ENCODE data around the gene SFTPD.

The SFTPD gene

DNA sequence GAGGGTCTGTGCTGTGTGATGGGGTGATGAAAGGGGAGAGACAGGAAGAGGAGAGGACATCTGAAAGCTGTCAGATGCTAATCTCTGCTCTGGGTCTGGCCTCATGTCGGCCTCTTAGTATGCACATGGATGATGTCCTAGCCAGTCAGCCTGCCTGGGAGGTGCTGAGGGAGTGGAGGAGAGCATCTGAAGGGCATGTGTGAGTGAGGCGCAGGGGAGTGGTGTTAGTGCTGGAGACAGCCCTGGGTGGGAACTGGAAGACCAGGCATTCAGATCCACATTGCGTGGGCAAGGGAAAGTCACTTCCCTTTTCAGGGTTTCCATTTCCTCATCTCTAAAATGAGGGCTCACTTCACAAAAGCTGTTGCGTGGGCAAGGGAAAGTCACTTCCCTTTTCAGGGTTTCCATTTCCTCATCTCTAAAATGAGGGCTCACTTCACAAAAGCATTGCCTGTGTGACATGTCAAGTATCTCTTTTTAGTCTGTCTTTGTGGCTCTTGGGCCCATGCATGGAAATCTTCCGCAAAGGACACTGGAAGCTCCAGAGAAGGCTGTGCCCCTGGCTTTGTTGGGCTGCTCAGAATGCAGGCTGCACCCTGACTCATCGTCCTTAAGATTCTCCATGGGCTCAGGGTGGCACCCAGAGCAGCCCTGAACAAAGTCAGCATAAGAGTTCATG, 10.0 kb downstream of the SFTPD start:
- no peaks in the 10 kb centered on the region for H3K9me3 Mint-ChIP-seq
- no peaks in the 10 kb centered on the region for H3K36me3 Mint-ChIP-seq (ENCODE audit: low read depth)

DNA sequence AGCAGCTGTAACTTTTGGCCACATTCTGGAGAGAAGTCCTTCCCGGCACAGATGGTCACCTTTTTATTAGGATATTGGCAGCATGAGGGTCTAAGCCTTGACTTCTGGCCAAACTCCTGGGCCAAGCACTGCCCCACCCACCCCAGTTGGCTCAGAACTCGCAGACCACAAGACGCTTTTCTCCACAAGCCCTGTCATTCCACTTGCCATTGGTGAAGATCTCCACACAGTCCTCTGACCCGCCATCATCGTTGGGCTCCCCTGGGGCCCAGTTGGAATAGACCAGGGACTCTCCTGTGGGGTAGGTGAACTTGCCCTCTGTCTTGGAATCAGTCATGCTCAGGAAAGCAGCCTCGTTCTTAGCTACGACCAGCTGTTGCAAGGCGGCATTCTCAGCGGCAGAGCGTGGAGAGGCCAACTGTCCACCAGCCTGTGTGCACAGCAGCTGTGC, 11.2 kb downstream of the SFTPD start:
- Mint-ChIP-seq H3K36me3 (ENCODE audit: low read depth) (no peaks in the 10 kb centered on the region), H3K9me3 (no peaks in the 10 kb centered on the region), H3K27ac (peak overlapping the region; percentile 61 to 90 (median 70)), H3K4me1 (peaks cover 37% of the 10 kb centered on the region), H3K27me3 (ENCODE audit: low read depth) (no peaks in the 10 kb centered on the region), H3K4me3 (peak overlapping the region in 1 of 3 experiments; percentile 16)
- TF ChIP-seq, protein P1, sequence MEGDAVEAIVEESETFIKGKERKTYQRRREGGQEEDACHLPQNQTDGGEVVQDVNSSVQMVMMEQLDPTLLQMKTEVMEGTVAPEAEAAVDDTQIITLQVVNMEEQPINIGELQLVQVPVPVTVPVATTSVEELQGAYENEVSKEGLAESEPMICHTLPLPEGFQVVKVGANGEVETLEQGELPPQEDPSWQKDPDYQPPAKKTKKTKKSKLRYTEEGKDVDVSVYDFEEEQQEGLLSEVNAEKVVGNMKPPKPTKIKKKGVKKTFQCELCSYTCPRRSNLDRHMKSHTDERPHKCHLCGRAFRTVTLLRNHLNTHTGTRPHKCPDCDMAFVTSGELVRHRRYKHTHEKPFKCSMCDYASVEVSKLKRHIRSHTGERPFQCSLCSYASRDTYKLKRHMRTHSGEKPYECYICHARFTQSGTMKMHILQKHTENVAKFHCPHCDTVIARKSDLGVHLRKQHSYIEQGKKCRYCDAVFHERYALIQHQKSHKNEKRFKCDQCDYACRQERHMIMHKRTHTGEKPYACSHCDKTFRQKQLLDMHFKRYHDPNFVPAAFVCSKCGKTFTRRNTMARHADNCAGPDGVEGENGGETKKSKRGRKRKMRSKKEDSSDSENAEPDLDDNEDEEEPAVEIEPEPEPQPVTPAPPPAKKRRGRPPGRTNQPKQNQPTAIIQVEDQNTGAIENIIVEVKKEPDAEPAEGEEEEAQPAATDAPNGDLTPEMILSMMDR (IDR thresholded peaks at IDR 0.05; ENCODE audit: unreplicated experiment in 3 of 3), result no peak

More for the DNA sequence above, 10.0 kb downstream of the SFTPD start:
- no peaks in the 10 kb centered on the region for H3K27me3 Mint-ChIP-seq (ENCODE audit: low read depth)
- H3K4me1 Mint-ChIP-seq, result peaks cover 37% of the 10 kb centered on the region
- TF ChIP-seq, protein P1 (IDR thresholded peaks at IDR 0.05; ENCODE audit: unreplicated experiment in 3 of 3), result no peak
- no peak overlapping the region for H3K4me3 Mint-ChIP-seq
- peak overlapping the region in 1 of 3 experiments; percentile 70 for H3K27ac Mint-ChIP-seq

DNA sequence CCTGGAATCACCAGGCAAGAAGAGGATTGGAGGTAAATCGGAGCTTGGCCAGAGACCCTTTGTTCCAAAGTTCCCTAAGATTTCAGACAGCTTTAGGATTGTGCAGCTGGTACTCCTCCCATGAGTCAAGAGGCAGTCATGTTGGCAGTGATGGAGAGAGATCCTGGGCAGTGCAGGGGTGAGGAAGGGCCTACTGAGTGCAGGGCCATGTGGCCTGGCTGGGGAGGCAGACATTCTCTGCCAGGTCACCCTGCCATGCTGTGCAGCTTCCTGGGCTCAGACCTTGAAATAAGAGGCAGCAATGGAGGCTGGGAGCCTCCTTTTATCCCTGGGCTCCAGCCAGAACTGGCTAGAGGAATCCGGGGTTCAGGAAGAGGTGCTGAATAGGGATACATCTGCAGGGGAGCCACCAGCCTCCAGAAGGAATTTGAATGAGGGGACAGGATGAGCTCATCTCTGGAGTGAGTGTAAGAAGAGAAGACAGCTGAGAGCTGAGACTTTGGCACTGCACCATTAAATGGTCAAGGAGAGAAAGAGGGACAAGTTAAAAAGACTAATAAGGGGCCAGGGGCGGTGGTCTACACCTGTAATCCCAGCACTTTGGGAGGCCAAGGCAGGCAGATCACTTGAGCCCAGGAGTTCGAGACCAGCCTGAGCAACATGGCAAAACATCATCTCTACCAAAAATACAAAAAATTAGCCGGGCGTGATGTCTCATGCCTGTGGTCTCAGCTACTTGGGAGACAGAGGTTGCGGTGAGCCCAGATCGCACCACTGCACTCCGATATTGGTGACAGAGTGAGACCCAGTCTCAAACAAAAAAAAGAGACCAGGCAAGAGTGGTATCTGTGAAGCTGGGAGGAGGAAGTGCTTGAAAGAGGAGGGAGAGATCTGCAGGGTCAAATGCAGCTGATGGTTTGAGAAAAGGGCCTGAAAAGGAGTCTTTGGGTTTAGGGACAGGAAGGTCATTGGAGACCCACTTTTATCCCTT, 12.0 kb downstream of the SFTPD start:
- Mint-ChIP-seq H3K4me1 (peaks cover 37% of the 10 kb centered on the region), H3K27ac (peak overlapping the region in 2 of 3 experiments; percentile 70 to 90), H3K27me3 (ENCODE audit: low read depth) (no peaks in the 10 kb centered on the region), H3K36me3 (ENCODE audit: low read depth) (no peaks in the 10 kb centered on the region), H3K9me3 (no peaks in the 10 kb centered on the region), H3K4me3 (no peak overlapping the region)
- TF ChIP-seq, protein P1 (IDR thresholded peaks at IDR 0.05; ENCODE audit: unreplicated experiment in 3 of 3), result no peak

DNA sequence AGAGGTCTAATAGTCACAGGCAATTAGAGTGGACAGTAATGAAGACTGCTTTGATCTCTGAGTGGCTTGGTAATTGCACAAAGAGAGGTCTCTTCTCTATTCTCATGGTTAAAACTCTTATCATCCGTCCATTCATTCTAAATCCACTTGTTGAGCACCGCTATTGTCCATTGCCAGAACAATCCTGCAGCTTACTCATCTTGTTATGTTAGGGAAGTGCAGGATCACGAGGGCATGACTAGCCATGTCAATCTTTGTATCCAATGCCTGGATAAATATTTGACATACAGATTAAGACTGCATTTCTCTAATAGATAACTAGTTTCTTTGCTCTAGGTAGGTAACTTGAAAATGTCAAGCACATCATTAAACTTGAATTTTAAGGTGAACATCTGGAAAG, 14.9 kb downstream of the SFTPD start:
- TF ChIP-seq, protein P1 (IDR thresholded peaks at IDR 0.05; ENCODE audit: unreplicated experiment in 3 of 3), result no peak
- no peaks in the 10 kb centered on the region for H3K36me3 Mint-ChIP-seq (ENCODE audit: low read depth)
- no peak overlapping the region for H3K27ac Mint-ChIP-seq
- no peaks in the 10 kb centered on the region for H3K9me3 Mint-ChIP-seq
- peaks cover 8% of the 10 kb centered on the region for H3K27me3 Mint-ChIP-seq (ENCODE audit: low read depth)
- H3K4me3 Mint-ChIP-seq, result no peak overlapping the region
- H3K4me1 Mint-ChIP-seq, result peaks cover 32% of the 10 kb centered on the region

DNA sequence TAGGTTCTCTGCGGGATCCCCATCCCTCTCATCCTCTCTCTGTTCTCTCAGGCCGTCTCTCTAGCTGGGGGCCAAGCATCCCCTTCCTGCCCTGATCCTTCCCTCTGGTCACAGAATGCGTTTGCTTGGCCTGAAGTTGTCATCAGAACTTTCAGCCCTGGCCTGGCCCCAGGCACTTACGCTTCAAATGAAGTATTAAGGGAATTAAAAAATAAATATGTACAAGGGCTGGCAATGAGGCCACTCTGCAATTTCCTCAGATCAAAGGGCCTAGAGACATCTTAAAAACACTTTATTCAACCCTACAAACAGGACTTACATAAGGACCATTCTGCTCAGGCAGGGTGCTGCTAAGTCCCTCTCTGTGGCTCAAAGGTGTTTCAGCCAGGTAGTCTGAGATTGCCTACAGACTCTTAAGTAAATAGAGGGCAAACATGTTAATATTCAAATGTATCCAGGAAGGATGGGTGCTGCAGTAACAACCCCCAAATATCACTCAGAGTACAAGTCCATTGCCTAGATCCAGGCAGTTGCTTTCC, 16.0 kb downstream of the SFTPD start:
- TF ChIP-seq, protein P1 (IDR thresholded peaks at IDR 0.05; ENCODE audit: unreplicated experiment in 3 of 3), result no peak
- peaks cover 8% of the 10 kb centered on the region for H3K27me3 Mint-ChIP-seq (ENCODE audit: low read depth)
- H3K4me1 Mint-ChIP-seq, result peaks cover 22% of the 10 kb centered on the region
- no peaks in the 10 kb centered on the region for H3K36me3 Mint-ChIP-seq (ENCODE audit: low read depth)
- H3K27ac Mint-ChIP-seq, result no peak overlapping the region
- H3K9me3 Mint-ChIP-seq, result no peaks in the 10 kb centered on the region
- H3K4me3 Mint-ChIP-seq, result no peak overlapping the region
